Posterior vena cava (tissue), 2 donors: ENCODE data around the gene SOAT2. TPM values are rescaled to one million over a fixed set of nuclear protein-coding genes. Genes with fewer than 3 reads are reported as not detected.

ENCODE experiments used
- DNase-seq: peaks from one replicate; pipeline ENCODE4 v3.0.0-alpha.2; 2020; ENCODE audit warnings: low spot score
- intact Hi-C, 2 donors: fragments of 100-400 bp; cut with DNase I; formaldehyde crosslinking; loops; one replicate each; pipeline versions ENCODE4 v1.14.1 to v1.14.2; 2022 to 2023
- total RNA-seq, 2 donors: library from RNA; stranded (reverse); fragmentation: NEBNext Ultra II Directional; extraction: Animal tissue kit (Norgen Biotek cat#: 25700); gene quantifications; one replicate each; pipeline ENCODE4 v1.2.1, GENCODE V29; 2021
- donor health status: DM: yes; HTN: yes; CAD: no.
- donor health status: DM: yes; HTN: yes; CAD: no.

The SOAT2 gene
- total RNA-seq, 2 donors from 2014 or later: 0.32 to 0.90 TPM

GRCh38 chr12:53063708-53064612 lies 39.3 kb upstream of the SOAT2 start:
- DNase-seq: peak; percentile 91
- intact Hi-C loops: no loop called here

- intact Hi-C loops: loop anchor here (5.0 kb wide), 2 partner anchors 37 to 132 kb away; partner anchors contain the start of gene SOAT2 (in 2 of the 2)
- peak; percentile 82 for DNase-seq
These were observed 38.5 kb upstream of the SOAT2 start for GRCh38 chr12:53064613-53065436.

GRCh38 chr12:53065470-53065869 lies 37.8 kb upstream of the SOAT2 start:
- DNase-seq: peak; percentile 73
- intact Hi-C loops: loop anchor here (5.0 kb wide), 2 partner anchors 37 to 132 kb away; partner anchors contain the start of gene SOAT2 (in 2 of the 2)

- peak; percentile 96 for DNase-seq
- intact Hi-C loops: loop anchor here (5.0 kb wide), 2 partner anchors 36 to 131 kb away; partner anchors contain the start of gene SOAT2 (in 2 of the 2)
These were observed 37.0 kb upstream of the SOAT2 start for GRCh38 chr12:53065975-53066931.

DNA sequence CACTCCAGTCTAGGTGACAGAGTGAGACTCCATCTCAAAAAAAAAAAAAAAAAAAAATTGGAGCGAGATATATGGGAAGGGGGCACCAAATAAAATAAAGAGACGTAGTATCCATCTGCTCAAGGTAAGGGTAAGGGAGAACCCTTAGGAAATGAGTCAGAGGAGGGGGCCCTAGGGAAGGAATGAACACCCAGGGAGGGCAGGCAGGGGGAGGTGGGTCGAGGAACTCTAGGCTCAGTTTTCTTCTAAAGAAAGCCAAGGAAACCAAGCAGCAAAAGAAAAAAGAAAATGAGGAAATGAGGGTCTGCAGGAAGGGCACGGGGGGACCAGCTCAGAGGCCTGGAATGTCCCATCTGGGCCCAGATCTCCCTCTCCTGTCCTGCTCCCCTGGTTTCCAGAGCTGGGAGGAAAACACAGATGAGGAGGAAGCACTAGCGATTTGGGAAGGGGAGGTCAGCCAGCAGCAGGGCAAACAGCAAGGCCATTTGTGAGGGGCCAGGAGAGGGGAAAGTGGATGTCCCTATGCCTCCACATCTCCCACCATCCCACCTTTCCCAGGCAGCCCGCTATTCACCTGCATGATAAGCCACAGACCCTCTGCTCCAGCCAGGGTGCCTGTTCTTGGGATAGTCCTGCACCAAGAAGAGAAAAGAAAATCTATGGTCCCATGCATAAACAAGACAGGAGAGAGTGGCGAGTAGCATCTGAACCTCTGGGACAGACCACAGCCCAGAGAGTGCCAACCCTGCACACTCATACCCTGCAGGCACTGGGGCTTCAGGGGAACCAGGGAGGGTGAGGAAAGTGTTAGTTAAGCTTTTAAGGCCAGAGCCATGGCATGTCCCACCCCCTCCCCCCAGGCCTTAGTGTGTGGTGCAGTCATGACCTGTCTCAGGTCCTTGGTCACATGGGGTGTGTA lies 36.0 kb upstream of the SOAT2 start:
- intact Hi-C loops: loop anchor here (5.0 kb wide), 2 partner anchors 35 to 130 kb away; partner anchors contain the start of gene SOAT2 (in 2 of the 2)
- no peak for DNase-seq

DNA sequence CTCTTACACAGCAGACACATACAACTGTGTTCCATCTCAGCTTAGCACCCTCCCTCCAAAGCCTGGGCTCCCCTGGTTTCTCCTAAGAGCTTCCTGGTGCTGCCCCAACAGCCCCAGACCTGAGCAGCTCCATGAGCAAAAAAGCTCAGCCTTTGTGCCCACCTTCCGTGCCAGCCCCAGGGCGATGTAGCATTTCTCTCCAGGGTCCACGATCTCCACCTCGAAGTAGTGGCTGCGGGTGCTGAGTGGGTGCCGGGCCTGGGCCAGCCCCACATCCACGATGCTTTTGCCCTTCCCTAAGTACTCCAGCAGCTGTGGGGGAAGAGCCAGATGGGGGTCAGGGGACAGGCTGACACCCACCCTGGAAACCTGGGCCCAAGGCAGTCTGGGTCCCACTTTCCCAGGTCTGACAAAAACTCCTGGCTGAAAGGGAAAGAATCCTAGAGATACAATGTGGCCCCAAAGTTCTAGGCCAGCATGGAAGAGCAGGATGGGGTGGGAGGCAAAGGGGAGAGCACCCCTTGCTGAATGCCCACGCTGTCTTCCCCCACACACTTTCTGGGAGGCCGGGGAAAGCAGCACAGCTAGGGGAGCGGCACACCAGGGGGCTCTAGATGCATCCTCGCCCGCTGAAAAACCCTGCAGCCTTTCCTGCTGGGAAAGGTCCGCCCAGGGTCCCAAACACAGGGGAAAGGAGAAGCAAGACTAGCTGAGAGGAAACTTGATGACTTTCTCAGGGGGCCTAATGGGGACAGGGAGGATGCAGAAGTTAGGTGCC lies 35.1 kb upstream of the SOAT2 start:
- no peak for DNase-seq
- intact Hi-C loops: loop anchor here (5.0 kb wide), 2 partner anchors 34 to 129 kb away; partner anchors contain the start of gene SOAT2 (in 2 of the 2)

DNA sequence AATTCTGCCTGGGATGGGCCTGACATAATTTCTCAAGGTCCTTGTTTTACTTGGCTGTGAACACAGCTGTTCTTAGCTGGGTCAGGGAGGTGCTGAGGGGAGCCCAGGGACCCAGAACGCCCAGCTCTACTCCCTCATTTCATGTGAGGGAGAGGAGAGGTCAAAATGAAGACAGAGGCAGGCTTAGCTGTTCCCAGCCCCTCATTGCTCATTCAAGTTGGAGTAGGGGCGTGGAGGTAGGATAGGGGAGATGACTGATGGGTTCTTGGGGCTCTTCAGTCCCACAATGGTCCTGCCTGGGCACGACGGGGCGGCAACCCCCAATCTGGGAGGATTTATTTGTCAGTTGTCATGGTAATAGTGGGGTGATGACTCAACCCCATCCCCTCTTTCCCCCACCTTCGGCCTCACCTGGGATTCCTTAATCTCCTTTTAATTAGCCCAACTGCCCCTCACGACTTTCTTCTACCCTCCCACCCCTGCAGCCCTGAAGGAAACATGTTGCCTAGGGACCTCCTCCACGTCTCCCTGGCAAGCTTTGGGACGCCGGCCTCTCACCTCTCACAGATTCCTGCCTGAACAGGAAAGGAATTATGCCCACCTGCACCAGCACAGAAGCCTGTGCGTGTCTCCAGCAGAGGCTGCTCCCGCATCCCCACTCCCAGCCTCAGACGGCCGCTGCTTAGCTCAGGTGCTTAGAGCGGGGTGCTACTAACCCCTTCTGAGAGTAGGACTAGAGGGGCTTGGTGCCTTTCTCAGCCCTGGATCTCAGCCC lies 34.3 kb upstream of the SOAT2 start:
- peak; percentile 80 for DNase-seq
- intact Hi-C loops: loop anchor here (5.0 kb wide), 2 partner anchors 33 to 128 kb away; partner anchors contain the start of gene SOAT2 (in 2 of the 2)

DNA sequence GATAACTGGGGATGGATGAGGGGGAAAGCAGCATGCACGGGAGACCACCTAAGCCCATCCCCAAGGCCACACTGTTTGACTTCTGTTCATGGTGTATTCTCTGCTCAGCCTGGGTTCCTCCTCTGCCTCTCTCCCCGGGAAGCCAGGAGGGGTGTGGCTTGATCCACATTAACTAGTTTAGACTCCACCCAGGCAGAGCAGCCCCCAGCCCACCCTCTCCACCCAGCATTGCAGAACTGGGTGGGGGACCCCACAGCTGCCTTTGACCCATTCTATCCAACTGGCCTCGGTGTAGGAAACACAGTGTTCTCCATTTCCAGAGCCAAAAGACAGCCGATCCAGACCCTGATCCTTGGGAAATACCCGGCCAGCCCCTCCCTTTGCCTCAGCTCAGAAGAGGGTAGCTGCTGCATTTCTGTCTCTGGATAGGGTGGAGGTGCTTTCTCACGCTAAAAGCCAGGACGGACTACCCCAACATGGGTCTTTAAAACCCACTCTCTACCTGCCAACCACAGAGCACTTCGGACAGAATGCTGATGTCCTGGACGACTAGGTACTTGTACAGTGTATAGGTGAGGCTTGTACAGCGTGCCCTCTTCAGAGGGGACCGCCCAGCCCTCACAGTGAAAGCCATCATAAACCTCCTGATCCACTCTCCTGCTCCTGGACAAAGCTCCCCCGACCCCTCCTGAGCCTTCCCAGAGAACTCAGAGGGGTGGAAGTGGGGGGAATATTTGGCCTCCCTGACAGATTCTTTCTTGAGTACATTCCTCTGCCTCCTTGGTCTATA lies 33.5 kb upstream of the SOAT2 start:
- intact Hi-C loops: loop anchor here (5.0 kb wide), 2 partner anchors 32 to 127 kb away; partner anchors contain the start of gene SOAT2 (in 2 of the 2)

GRCh38 chr12:53070877-53071492 lies 32.3 kb upstream of the SOAT2 start:
- intact Hi-C loops: no loop called here
- DNase-seq: no peak

More for the DNA sequence above, 33.5 kb upstream of the SOAT2 start:
- DNase-seq: peak; percentile 91

DNA sequence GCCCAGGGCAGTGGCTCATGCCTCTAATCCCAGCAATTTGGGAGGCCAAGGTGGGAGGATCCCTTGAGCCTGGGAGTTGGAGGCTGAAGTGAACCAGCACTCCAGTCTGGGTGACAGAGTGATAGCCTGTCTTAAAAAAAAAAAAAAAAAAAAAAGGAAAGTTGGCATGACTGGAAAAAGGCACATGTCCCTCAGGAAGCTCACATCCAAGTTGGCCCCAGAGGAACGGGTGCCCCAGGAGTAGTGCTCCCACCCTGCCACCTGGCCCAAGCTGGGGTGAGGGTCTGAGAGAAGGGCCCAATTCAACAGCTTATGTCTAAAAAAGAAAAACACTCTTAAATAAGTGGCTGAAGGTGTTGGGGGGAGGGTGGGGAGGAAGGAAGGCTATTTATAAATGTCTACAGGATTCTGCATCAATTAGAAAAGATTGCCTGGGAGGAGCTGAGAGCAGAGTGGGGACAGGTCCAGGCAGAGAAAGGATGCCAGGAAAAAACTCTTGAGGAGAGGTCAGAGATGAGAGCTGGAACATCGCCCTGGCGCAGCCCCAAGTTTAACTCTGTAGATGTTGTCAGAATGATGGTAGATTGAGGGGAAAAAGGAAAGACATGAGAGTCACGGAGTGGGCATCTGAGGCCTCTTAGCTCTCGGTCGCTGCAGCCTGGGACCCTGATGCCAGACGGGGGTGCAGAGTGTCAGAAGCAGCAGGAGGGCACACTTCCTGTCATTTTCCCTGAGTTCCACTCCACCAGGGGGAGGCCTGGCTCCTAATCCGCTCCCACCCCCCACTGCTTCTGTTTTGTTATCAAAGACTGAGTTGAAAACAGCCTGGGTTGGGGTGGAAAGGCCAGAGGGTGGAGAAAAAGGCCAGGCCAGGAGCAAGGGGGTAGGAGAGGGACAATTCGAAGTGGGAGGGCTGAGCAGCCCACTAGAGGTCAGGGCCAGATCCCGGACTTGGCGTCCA lies 31.4 kb upstream of the SOAT2 start:
- intact Hi-C loops: no loop called here
- DNase-seq: peak; percentile 96

DNA sequence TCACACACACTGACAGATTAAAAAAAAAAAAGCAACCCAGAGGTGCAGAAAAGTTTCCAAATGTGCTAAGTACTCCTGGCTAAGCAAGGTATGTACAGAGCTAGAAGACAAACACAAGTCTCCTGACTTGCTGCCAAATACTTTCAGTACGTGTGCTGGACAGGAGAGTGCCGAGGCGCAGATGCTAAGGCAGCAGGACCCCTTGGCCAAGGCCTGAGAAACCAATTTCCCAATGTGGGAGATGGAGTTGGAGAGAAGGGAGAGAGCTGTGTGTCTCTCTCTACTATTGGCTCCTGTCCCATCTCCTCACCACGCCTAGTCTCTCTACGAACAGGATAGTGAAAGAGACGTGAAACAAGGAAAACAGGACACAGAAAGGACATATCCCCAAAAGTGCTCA lies 29.4 kb upstream of the SOAT2 start:
- intact Hi-C loops: no loop called here

DNA sequence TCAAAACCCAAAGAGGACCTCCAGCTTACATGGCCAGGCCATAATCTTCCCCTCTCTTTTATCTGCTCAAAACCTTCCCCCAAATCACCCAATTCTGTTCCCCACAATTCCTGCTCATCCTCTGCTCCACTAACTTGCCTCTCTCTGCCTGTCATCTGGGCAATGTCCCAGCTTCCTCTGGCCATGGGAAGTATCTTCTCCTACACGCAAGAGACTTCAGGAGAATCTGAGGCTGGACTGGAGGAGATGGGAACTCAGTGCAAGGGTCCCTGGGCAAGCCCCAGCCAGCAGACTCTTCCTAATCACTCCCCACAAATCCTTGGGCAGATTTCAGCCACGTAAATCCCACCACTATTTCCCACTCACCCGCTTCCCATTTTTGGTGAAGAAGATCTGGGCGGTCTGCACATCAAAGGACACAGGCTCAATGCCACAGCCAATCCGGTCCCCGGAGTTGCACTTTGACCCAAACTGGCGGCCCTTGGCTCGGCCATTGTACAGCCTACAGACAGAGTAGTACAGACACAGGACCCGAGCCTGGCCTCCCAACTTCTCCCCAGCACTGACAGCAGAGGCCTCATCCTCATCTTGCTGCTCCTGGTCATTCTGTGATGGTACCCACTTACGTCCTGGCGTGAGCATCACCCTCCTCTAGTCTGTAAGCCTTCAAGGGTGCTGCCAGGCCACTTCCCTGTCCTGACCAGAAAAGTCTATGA lies 28.8 kb upstream of the SOAT2 start:
- intact Hi-C loops: no loop called here
- DNase-seq: no peak

More for the DNA sequence above, 29.4 kb upstream of the SOAT2 start:
- no peak for DNase-seq

GRCh38 chr12:53074999-53075370 lies 28.3 kb upstream of the SOAT2 start:
- DNase-seq: no peak

More at GRCh38 chr12:53074999-53075370, 28.3 kb upstream of the SOAT2 start:
- intact Hi-C loops: no loop called here
